CD4-positive, alpha-beta T cell treated with Interleukin-15 for 1 hour (primary cell): ENCODE results near the gene MAD1L1.

ENCODE experiments used
- DNase-seq: peaks from one replicate; pipeline ENCODE4 v3.0.0-alpha.2; 2020

MAD1L1 gene

DNA sequence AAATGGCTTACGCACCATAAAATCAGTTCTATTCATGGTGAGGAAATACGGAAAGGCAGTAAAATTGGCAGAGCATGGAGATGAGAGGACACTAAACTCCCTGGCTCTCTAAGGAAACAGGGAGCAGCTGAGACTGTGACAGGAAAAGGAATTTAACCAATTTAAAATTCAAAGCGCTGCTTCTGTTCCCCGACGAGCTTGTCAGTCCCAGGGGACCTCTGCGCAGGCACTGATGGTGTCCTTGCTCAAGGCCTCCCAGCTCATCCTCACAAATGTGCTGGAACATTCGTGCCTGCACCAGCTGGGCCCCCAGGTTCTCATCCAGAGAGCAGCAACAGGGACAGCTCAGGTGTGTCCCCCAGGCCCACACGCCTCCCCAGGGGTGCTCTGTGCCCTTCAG, 101.4 kb downstream of the MAD1L1 start:
- DNase-seq, result no peak

- DNase-seq, result no peak
Observed at GRCh38 chr7:2130096-2130375, 102.7 kb downstream of the MAD1L1 start.

DNA sequence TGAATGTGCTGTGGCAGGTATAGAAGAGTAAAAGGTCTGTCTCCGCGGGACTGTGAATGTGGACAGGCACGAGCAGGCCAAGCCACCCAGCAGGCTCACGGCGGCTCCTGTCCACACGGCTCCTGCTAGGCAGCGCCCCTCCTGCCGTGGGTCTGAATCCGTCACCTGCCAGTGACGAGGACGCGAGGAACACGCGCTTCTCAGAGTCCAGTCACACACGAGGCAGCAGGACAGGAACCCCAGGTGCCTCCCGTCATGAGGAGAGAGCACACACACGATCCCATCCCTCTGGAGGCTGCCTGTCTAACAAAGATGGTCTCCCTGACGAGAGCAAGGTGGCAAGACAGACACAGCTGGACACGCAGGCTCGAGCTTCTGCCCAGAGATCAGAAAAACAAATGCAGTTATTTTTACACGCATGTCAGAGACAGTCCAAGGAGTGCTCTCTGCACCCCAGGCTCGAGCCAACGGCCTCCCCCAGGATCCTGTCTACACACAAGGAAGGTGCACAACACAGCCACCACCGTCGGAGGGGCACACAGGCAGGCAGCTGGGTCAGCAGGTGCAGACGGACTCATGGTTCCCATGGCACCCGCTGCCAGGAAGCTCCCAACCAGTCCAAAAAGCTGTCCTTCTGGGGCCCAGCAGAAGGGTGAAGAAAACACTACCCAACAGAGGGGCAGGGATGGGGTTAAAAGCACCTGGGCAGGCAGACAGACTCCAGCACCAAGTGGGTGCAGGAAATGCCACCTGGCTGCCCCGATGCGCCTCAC, 103.2 kb downstream of the MAD1L1 start:
- DNase-seq, result no peak

DNA sequence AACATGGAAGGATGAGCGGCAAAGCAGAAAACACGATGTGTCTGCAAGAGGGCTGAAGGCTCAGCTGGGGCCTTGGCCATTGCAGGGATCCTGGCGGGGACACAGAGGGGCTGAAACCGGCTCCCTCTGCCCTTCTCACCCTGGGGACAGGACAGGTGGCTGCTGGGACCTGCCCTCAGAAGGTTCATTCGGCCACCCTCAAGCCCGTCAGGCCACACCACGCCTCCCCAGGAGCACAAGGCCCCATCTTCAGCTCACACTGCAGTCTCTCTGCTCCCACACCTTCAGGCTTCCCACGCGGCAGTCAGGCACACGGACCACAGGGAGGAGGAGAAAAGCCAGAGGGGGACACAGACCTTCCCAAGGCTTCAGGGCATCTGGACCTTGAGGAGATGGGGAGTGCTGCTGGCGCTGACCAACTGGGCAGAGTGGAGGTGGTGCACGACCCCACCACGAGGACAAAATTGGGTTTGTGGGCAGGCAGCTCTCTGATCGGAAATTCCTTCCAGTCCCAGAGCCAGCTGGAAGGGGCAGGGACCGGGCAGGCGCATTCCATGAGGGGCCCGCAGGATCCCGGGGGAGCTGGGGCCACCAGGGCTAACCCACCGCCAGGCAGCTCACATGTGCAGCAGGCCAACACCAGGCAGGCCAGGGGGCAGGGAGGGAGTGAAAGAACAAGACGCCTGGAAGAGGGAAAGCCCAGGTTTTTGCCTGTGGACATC, 104.0 kb downstream of the MAD1L1 start:
- DNase-seq, result no peak

- DNase-seq, result no peak
Observed at GRCh38 chr7:2126621-2127020, 106.1 kb downstream of the MAD1L1 start.

DNA sequence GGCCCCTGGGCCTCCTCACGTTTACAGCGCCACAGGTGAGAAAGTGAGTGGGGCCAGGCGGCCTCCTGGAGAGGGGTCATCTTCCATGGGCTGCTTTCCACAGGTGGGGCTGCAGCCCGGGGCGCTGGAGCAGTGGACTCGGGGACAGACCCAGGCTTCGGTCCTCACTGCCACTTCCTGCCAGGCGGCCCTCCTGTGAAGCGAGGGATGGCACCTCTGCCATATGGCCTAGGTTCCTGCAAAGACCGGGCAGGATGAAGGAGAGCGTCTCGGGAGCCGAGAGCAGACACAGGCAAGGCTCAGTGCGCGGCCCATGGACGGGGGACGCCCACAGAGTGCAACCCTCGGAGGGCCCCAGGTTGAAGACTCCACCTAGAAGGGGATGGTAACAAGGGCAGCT, 106.8 kb downstream of the MAD1L1 start:
- no peak for DNase-seq

DNA sequence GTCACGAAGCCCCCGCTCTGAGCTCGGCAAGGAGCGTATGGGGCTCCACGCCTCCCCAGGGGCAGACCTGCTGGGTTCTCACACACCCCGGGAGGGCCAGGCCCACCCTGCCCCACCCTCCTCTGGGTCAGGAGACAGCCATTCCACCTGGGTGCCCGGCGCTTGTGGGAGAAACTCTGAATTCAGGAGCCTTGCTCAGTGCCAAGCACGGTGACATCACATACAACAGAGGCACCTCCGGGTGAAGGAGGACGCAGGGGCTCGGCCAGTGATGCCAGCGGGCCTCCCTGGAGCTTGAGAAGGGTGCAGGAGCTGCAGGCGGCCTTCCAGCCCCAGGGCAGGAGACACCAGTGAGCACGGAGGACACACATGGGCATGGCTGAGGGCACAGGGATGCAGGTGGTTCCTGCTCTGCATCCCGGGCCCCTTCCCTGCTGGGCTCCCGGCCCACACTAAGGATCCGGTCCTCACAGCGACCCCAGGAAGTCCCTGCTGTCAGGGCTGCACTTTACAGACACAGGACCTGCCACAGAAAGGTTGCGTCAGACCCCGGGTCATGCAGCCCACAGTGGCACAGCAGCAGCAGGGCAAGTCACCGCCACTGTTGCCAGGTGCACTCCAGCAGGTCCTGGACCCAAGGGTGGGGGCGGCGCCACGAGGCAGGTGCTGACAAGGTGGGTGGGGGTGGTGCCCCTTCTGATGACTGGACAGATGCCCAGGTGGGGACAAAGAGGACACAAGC, 108.0 kb downstream of the MAD1L1 start:
- DNase-seq, result no peak

DNA sequence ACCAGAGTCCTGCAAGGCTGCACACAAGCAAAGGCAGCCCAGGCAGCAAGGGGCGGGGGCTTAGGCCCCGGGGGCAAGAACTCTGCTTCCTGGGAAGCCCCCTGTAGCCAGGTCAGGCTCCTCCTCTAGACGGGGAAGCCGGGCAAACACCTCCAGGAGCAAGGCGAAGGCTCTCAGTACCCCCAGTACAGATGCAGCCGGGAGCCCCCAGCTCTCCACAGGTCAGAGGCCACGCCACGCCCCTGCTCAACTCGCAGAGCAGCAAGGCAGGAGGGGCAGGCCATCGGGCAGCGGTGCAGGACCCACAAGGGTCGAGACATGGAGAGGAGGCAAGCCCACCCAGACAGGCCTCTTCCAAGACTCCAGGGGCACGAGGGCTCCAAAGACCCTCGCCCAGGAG, 108.8 kb downstream of the MAD1L1 start:
- no peak for DNase-seq

DNA sequence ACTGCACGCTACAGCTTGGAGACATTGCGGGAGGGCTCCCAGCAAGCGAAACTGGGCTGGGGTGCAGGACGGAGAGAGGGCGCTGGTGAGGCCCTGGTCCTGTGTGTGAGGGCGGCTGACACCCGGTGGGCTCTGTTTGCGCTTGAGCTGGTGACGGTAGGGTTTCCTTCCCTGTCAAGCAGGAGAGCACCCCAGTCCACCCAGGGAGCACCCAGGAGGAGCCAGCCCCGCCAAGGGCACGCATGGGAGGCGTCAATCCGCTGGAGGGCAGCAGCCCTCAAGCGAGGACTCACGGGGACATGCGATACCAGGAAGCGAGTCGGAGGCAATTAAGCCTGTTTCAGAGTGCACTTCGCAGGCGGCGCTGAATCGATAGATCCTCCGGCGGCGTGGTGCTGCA, 109.4 kb downstream of the MAD1L1 start:
- DNase-seq, result no peak

- DNase-seq, result no peak
Observed at GRCh38 chr7:2122651-2123050, 110.1 kb downstream of the MAD1L1 start.

- no peak for DNase-seq
Observed at GRCh38 chr7:2120841-2121830, 111.6 kb downstream of the MAD1L1 start.

DNA sequence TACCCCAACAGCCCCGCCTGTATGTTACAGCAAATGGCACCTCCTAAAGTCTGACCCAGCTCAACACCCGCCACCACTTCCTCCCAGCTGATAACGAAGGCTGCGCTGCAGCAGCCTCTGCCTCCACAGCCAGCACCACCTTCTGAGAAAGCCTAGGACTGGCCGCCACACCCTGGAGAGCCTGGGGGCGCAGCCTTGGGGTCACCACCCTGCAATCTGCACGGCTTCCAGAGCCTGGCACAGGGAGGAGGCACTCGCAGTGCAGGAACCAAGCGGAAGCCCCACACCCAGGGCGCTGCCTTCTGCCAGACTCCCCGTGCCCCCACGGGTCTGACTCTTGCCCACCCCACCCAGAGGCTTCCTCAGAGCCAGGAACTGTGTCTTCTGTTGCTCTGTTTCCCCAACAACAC, 112.5 kb downstream of the MAD1L1 start:
- DNase-seq, result peak; percentile 57

GRCh38 chr7:2118630-2119190, 114.0 kb downstream of the MAD1L1 start:
- no peak for DNase-seq

DNA sequence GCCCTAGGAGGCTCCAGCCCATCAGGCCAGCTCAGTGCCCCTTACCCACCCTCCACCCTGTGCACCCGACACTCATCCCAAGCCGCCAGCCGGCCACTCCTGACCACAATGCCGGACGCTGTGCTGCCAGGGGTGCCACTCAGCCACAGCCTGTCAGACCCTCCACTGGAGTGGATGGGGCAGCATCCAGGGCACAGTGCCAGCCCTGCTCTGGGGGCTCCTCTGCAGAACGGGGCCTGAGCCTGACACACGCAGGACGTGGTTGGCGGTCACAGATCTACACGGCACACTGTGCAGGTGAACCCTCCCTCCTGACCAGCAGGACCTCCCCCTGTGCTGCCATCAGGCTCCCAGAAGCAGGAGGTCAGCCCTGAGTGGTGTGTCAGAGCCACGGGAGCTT, 114.7 kb downstream of the MAD1L1 start:
- no peak for DNase-seq

GRCh38 chr7:2117646-2118045, 115.1 kb downstream of the MAD1L1 start:
- no peak for DNase-seq

DNA sequence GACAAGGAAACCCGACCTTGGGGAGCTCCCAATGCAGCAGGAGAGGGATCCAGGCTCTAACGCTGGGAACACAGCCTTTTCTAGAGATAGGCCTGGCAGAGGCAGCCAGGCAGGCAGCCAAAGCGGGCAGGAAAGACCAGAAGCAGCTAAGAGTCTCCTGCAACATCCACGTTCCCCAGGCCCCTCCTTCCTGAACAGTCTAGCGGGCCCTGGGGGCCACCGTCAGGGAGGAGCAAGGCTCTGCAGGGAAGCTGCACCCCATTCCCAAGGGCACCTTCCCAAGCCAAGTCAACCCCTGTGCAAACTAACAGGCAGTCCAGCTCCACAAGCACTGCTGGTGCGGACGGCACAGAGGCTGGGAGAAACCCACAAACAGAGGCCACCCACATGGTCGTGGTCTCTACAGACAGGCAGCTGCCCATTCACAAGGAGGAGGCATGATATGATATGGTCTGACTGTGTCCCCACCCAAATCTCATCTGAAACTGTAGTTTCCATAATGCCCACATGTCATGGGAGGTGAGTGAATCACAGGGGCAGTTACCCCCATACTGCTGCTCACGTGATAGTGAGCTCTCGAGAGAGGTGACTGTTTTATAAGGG, 115.7 kb downstream of the MAD1L1 start:
- no peak for DNase-seq

- no peak for DNase-seq
Observed at GRCh38 chr7:2116448-2116810, 116.3 kb downstream of the MAD1L1 start.

DNA sequence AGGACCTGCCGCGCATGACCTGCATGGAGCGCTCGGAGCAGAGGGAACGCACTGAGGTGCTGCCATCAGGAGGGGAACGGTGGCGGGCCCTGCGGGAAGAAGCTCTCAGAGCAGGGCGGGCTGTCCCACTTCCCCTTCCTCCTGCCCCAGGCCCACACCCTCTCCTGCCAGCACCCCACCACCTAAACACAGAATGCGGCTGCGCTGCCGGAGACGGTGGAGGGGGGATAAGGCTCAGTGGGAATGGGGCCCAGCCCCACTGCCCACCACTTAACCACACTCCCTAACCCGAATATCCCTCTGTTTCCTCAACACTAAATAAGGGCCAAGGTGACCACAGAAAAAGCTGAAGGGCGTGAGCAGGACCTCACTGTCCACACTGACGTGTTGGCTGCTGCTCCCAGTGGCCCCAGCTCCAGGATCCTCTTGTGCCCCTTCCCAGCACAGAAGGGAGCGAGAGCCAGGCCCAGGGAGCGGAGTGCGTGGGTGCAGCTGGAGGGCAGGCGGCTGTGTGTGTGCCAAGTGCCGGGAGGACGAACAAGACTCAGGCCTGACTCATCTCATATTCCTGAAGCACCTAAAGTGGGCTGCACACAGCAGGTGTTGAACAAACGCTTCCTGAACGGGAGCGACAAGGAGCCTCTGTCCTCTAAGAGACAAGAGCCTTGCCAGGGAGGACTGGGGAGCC, 116.8 kb downstream of the MAD1L1 start:
- no peak for DNase-seq

DNA sequence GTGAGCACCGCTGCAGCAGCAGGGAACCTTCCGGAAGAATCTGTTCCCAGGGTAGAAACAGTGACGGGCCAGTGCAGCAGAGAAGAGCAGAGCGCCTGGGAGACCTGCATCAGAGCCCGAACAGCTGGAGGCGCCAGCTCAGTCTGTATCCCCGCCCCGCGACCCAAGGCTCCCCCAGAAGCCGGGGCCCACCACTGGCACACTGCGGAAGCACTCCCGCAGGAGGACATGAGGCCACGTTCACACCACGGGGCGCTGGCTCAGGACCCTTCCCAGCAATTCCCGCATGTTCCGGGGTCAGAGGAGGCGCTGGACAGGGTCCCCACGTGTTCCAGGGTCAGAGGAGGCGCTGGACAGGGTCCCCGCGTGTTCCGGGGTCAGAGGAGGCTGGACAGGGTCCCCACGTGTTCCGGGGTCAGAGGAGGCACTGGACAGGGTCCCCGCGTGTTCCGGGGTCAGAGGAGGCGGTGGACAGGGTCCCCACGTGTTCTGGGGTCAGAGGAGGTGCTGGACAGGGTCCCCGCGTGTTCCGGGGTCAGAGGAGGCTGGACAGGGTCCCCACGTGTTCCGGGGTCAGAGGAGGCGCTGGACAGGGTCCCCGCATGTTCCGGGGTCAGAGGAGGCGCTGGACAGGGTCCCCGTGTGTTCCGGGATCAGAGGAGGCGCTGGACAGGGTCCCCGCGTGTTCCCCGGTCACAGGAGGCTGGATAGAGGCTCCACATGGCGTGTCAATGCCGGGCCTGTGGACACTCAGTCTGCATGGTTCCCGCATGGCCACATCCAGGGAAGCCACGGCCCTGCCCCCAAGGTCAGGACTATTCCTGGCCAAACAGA, 117.6 kb downstream of the MAD1L1 start:
- DNase-seq, result no peak

DNA sequence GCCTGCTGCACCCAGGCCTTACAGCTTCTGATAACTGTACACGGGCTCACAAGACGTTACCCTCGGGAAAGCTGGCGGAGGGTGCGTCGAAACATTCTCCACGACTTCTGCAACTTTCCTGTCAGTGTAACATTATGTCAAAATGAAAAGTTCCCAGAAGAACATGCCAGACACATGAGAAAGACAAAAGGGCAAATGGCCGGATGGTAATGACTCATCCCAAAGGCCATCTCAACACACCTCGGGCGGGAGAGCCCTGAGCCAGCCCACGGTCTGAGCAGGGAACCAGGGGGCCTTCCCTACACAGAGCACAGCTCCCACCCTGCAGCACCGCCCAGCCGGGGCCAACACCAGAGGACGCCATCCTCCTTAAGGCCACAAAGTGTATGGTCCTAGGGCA, 118.7 kb downstream of the MAD1L1 start:
- DNase-seq, result no peak
